ENCODE results near the gene HAGH. TPM values are rescaled to one million over a fixed set of nuclear protein-coding genes. Genes with fewer than 3 reads are reported as not detected.

HAGH gene
- total RNA-seq, 1 donor from 2014 or later, result 38.3 TPM

GRCh38 chr16:1779234-1779701, 47.4 kb downstream of the HAGH start:
- Histone ChIP-seq H3K4me3 (no peak overlapping the region), H3K27me3 (no peaks in the 10 kb centered on the region), H3F3A (ENCODE audit: low read depth) (peaks cover 16% of the 10 kb centered on the region), H4K20me1 (ENCODE audit: low read depth) (peaks cover 47% of the 10 kb centered on the region), H3K9me3 (ENCODE audit: low read depth) (no peaks in the 10 kb centered on the region), H2AFZ (replicated peaks) (no peak overlapping the region), H3K9ac (no peak overlapping the region), H3K4me2 (no peak overlapping the region), H3K4me1 (peaks cover 7% of the 10 kb centered on the region), H3K79me2 (ENCODE audit: low read depth) (peaks cover 35% of the 10 kb centered on the region), H3K27ac (no peak overlapping the region), H3K36me3 (no peaks in the 10 kb centered on the region)
- Mint-ChIP-seq H3K27me3 (ENCODE audit: insufficient read depth, low read depth) (peaks cover 9% of the 10 kb centered on the region), H3K9me3 (no peaks in the 10 kb centered on the region), H3K4me3 (no peak overlapping the region), H3K27ac (no peak overlapping the region), H3K36me3 (no peaks in the 10 kb centered on the region), H3K4me1 (peaks cover 12% of the 10 kb centered on the region)
- TF ChIP-seq CTCF (IDR thresholded peaks at IDR 0.05) (no peak), EZH2phosphoT487 (IDR thresholded peaks at IDR 0.05) (no peak), EZH2 (IDR thresholded peaks at IDR 0.05) (no peak)
- DNase-seq (ENCODE audit: low spot score), result no peak

- no peak overlapping the region for H3K4me3 ChIP-seq
- Mint-ChIP-seq H3K4me3 (no peak overlapping the region), H3K27me3 (ENCODE audit: insufficient read depth, low read depth) (peaks cover 9% of the 10 kb centered on the region)
These were observed 48.1 kb downstream of the HAGH start for GRCh38 chr16:1778200-1779179.

GRCh38 chr16:1777375-1778199, 49.0 kb downstream of the HAGH start:
- H3K4me2 ChIP-seq, result no peak overlapping the region
- H3K79me2 ChIP-seq (ENCODE audit: low read depth), result peaks cover 31% of the 10 kb centered on the region
- no peak overlapping the region for H2AFZ ChIP-seq (replicated peaks)
- H3F3A ChIP-seq (ENCODE audit: low read depth), result peaks cover 11% of the 10 kb centered on the region
- no peaks in the 10 kb centered on the region for H3K9me3 ChIP-seq (ENCODE audit: low read depth)
- H3K4me3 ChIP-seq, result no peak overlapping the region
- Mint-ChIP-seq H3K27me3 (ENCODE audit: insufficient read depth, low read depth) (peaks cover 5% of the 10 kb centered on the region), H3K9me3 (no peaks in the 10 kb centered on the region), H3K36me3 (no peaks in the 10 kb centered on the region), H3K4me3 (no peak overlapping the region), H3K4me1 (peaks cover 11% of the 10 kb centered on the region), H3K27ac (no peak overlapping the region)
- peaks cover 39% of the 10 kb centered on the region for H4K20me1 ChIP-seq (ENCODE audit: low read depth)
- H3K27ac ChIP-seq, result no peak overlapping the region
- H3K9ac ChIP-seq, result no peak overlapping the region
- no peaks in the 10 kb centered on the region for H3K36me3 ChIP-seq
- no peaks in the 10 kb centered on the region for H3K27me3 ChIP-seq
- TF ChIP-seq EZH2phosphoT487 (IDR thresholded peaks at IDR 0.05) (no peak), EZH2 (IDR thresholded peaks at IDR 0.05) (no peak), CTCF (IDR thresholded peaks at IDR 0.05) (no peak)
- H3K4me1 ChIP-seq, result peaks cover 11% of the 10 kb centered on the region
- no peak for DNase-seq (ENCODE audit: low spot score)

More at GRCh38 chr16:1778200-1779179, 48.1 kb downstream of the HAGH start:
- H3K27me3 ChIP-seq, result no peaks in the 10 kb centered on the region
- H3K27ac ChIP-seq, result no peak overlapping the region
- no peak overlapping the region for H3K4me2 ChIP-seq
- peaks cover 11% of the 10 kb centered on the region for H3K4me1 ChIP-seq
- peaks cover 33% of the 10 kb centered on the region for H3K79me2 ChIP-seq (ENCODE audit: low read depth)
- no peak overlapping the region for H3K27ac Mint-ChIP-seq
- H3K4me1 Mint-ChIP-seq, result peaks cover 15% of the 10 kb centered on the region
- no peaks in the 10 kb centered on the region for H3K9me3 Mint-ChIP-seq
- H3K36me3 Mint-ChIP-seq, result no peaks in the 10 kb centered on the region
- no peak overlapping the region for H2AFZ ChIP-seq (replicated peaks)
- no peak for DNase-seq (ENCODE audit: low spot score)
- H4K20me1 ChIP-seq (ENCODE audit: low read depth), result peaks cover 43% of the 10 kb centered on the region
- H3K9ac ChIP-seq, result no peak overlapping the region
- H3F3A ChIP-seq (ENCODE audit: low read depth), result peaks cover 15% of the 10 kb centered on the region
- no peak for TF ChIP-seq EZH2phosphoT487 (IDR thresholded peaks at IDR 0.05)
- no peak for TF ChIP-seq CTCF (IDR thresholded peaks at IDR 0.05)
- no peak for TF ChIP-seq EZH2 (IDR thresholded peaks at IDR 0.05)
- no peaks in the 10 kb centered on the region for H3K36me3 ChIP-seq
- H3K9me3 ChIP-seq (ENCODE audit: low read depth), result no peaks in the 10 kb centered on the region
